GM21619 (cell line): Measurements from ENCODE around the gene AK3.
"Not testable (repeated sequence)": the region's sequence is repeated elsewhere in the genome, so short reads cannot be mapped to it uniquely, and the experiment has no call there.

Source experiments
- ATAC-seq: cut with Tn5 transposase; IDR thresholded peaks from one replicate; pipeline ENCODE4 v1.9.1; 2021; ENCODE audit not compliant: unreplicated experiment

Gene AK3

DNA sequence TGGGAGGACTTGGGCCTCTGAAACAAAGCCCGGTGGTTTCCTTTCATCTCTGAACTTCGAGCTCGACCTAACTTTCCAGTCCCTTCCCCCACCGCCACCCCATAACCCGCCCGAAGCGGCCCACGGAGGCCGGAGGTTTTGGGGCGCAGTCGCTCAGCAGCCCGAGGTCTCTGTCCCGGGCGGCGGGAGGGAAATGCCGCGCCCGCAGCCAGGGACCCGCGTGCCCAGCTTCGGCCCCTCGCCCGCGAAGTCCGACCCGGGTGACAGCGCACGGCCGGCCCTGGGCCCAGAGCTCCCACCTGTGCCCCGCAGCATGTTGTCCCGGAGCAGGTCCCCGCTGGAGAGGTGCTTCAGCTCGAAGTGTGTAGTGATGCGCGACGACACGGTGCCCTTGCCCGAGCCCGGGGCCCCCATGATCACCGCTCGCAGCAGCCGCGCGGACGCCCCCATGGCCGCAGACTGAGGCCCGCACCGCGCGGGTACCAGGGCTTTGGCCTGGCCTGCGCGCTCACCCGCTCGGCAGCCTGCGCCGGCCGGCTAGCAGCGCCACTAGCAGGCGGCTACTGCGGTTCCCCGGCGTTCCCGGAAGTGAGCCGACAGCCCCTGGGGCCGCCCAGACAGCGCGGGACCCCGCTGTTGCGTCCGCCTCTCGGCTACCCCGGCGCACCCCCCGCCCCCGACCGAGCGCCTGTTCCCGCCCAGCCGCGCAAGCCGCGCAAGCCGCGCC is at the start of gene AK3:
TSS of gene AK3 (minus strand) at position 565 of the 727 bp plus-strand sequence. CDS start at position 450, 115 bp downstream.
- peak; percentile 88 for ATAC-seq

DNA sequence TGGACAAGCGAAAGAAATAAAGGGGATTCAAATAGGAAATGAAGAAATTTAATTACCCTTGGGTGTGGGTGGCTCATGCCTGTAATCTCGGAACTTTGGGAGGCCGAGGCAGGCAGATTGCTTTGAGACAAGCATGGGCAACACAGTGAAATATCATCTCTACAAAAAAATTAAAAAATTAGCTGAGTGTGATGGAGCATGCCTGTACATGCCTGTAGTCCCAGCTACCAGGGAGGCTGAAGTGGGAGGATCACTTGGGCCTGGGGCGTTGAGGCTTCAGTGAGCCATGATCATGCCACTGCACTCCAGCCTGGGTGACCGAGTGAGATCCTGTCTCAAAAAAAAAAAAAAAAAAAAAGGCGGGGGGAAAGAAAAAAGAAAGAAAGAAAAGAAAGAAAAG is 47.7 kb upstream of the AK3 start:
- no peak for ATAC-seq

DNA sequence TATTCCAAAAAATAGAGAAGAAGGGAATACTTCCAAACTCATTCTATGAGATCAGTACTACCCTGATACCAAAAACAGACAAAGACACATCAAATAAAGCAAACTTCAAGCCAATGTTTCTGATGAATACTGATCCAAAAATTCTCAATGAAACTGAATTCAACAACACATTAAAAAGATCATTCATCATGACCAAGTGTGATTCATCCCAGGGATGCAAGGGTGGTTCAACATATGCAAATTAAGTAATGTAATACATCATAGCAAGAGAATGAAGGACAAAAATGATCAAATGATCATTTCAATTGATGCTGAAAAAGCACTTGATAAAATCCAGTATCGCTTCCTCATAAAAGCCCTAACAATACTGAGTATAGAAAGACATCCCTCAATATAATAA is 46.9 kb upstream of the AK3 start:
- no peak for ATAC-seq

DNA sequence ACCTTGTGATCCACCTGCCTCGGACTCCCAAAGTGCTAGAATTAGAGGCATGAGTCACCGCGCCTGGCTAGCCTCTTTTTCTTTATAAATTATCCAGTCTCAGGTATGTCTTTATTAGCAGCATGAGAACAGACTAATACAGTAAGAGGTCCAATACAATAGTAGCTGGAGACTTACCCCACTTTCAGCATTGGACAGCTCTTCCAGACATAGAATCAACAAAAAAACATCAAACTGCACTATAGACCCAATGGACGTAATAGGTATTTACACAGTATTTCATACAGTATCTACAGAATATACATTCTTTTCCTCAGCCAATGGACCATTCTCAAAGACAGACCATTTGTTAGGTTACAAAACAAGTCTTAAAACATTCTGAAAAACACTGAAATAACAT is 45.6 kb upstream of the AK3 start:
- no peak for ATAC-seq

DNA sequence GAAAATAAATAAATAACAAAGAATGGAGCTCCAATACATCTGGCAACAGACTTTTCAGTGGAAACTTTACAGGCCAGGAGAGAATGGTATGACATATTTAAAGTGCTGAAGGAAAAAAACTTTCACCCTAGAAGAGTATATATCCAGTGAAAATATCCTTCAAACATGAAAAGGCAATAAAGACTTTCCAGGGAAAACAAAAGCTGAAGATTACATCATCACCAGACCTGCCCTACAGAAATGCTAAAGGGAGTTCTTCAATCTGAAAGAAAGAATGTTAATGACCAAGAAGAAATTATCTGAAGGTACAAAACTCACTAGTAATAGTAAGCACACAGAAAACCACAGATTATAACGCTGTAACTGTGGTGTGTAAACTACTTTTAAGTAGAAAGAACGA is 43.4 kb upstream of the AK3 start:
- ATAC-seq, result no peak

DNA sequence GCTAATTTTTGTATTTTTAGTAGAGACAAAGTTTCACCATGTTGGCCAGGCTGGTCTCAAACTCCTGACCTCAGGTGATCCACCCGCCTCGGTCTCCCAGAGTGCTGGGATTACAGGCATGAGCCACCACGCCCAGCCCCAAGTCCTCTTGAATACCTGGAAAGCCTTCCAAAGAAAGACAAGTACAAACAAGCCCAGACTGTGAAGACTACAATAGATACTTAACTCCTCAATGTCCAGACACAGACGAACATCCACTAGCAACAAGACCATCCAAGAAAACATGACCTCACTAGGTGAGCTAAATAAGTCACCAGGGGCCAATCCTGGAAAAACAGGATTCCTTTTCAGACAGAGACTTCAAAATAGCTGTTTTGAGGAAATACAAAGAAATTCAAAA is 42.2 kb upstream of the AK3 start:
- ATAC-seq, result not testable (repeated sequence)

DNA sequence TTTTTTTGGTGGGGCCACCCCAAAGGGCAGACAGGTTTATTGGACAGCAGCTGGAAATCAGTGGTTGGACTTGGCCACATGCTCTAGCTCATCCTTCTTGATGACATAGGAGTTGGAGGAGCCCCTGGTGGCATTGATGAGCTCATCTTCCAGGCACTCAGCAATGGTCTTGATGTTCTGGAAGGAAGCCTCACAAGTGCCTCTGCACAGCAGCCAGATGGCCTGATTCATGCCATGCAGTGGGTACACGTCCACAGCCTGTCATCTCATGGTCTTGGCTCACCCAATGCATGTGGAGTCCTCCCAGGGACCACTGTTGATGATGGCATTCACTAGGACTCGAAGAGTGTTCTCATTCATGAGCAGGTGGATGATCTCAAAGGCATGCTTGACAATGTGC is 40.4 kb upstream of the AK3 start:
- no peak for ATAC-seq

DNA sequence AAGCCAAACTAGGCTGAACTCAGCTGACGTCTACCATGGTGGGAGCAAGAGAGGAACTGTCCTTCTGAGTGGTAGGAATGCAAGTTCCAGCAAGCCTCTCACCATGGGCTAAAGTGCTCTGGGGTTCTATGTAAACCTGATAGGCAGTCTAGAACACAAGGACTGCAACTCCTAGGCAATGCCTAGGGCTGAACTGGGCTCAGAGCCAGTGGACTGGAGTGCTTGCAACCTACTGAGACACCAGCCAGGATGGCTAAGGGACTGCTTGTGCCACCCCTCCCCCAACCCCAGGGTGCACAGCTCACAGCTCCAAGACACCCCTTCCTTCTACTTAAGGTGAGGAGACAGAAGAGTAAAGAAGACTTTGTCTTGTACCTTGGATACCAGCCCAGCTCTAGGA is 39.6 kb upstream of the AK3 start:
- no peak for ATAC-seq

DNA sequence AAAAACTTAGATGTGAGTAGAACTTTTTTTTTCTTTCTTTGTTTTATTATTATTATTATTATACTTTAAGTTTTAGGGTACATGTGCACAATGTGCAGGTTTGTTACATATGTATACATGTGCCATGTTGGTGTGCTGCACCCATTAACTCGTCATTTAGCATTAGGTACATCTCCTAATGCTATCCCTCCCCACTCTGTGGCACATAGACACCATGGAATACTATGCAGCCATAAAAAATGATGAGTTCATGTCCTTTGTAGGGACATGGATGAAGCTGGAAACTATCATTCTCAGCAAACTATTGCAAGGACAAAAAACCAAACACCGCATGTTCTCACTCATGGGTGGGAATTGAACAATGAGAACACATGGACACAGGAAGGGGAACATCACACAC is 34.0 kb upstream of the AK3 start:
- not testable (repeated sequence) for ATAC-seq

DNA sequence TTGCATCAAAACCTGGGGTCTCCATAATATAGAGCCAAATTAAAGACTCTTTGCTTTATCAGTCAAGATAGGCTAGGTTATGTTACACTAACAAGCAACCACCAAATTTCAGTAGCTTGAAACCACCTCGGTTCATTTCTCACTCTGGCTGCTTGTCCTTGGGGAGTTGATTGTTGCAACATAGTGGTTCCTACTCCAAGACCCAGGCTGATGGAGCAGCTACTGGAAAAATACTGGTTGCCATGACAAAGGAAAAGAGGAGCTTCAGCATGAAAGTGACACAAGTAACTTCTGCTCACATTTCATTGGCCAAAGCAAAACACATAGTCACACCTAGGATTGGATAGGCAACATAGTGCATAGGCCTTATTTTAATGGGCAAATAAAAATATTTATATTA is 33.2 kb upstream of the AK3 start:
- ATAC-seq, result no peak

DNA sequence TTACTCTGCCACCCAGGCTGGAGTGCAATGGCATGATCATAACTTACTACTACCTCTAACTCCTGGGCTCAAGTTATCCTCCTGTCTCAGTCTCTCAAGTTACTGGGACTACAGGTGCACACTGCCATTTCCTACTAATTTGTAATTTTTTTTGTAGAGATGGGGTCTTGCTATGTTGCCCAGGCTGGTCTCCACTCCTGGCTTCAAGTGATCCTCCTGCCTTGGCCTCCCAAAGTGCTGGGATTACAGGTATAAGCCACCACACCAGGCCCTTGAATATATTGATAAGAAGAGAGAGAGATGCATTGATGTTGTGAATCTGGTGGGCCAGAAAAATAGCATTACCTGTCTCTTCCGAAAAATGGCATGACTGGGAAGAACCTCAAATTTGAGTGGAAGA is 30.8 kb upstream of the AK3 start:
- no peak for ATAC-seq

DNA sequence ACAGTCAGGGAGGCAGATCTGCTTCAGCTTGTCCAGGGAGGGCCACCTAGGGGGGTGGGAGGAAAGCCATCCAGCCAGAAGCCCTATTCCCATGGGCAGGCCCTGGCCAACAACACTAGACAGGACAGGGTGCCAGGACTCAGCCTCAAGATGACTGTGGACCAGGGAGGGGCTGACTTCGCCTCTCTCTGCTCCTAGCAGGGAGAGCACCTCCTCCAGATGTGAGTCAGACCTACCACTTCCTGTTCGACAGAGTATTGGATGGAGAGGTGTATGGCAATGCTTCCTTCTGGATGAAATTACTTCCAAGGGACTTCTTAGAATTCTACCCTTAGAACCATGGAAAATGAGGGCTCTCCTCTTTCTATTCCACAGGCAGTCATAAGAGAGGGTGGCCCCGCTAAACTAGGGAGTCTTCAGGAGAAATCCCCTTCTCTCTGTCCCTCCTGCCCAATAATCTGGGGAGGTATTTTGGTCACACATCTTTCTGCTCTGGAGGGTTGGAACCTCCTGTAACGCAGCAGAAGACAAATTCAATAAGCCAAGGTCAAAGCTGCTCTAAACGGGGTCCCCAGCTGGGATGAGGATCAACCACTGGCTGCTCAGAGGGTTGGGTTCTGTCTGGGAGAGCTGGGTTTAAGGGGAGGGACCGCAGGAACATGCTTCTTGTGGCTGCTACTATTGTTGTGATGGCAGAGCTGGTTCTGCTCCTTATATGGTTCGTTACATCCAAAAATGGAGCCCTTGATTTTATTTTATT is 28.5 kb upstream of the AK3 start:
- ATAC-seq, result no peak

DNA sequence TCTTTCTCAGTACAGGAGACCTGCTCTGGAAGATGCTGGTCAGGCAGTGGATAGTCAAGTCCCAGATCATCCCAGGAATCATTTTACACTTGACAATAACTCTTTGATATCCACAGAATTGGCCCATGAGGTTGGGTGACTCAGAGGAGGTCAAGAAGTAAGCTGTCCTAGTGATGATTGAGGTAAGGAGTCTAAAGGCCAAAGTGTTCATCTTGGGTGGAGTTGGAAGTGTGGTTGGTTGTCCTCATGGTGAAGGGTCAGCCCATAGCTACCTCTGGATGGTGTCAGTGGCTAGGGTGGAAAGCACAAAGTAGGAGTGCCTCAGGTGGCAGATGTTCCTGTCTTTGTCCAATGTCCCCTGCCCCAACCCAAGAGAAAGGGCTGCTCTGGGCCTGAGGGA is 27.7 kb upstream of the AK3 start:
- no peak for ATAC-seq

DNA sequence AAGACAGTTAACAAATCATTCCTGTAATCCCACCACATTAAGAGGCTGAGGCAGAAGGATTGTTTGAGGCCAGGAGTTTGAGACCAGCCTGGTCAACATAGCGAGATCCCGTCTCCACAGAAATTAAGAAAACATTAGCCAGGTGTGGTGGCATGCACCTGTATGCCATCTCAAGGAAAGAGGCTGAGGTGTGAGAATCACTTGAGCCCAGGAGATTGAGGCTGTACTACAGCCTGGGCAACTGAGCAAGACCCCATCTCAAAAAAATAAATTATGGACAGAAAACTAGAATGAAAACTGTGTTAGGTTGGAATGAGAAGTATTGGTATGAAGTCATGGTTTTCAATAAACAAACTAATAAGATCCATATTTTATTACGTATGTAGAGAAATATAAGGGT is 23.0 kb upstream of the AK3 start:
- no peak for ATAC-seq

DNA sequence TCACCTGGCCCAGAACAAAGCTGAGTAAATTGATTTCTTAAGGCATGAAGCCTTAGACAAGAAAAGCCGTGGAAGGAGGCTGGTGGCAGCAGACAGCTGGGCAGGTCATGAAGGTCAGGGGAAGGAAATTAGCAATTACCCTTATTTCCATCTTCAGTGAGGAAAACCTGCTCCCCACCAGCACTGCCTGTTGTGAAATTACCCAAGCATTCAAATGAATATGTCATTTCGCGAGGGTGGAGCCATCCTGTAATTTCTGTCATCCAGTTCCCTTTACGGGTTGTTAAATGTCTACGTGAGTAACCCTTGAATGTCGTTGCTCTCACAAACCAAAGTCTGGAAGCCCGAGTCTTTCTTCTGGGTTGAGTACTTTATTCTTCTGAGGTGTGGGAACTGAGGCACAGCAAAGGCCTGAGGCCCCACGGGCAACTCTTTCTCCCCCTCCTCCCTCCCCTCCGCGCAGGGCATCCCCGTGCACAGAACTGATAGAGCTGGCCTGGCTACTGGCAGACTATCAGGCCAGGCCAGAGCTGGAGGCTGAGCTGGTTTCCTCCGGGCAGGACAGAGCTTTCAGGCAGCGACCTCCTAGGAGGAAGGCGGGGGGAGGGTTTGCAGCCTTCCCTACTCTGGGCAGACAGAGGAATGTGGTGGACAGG is 22.0 kb upstream of the AK3 start:
- ATAC-seq, result no peak

DNA sequence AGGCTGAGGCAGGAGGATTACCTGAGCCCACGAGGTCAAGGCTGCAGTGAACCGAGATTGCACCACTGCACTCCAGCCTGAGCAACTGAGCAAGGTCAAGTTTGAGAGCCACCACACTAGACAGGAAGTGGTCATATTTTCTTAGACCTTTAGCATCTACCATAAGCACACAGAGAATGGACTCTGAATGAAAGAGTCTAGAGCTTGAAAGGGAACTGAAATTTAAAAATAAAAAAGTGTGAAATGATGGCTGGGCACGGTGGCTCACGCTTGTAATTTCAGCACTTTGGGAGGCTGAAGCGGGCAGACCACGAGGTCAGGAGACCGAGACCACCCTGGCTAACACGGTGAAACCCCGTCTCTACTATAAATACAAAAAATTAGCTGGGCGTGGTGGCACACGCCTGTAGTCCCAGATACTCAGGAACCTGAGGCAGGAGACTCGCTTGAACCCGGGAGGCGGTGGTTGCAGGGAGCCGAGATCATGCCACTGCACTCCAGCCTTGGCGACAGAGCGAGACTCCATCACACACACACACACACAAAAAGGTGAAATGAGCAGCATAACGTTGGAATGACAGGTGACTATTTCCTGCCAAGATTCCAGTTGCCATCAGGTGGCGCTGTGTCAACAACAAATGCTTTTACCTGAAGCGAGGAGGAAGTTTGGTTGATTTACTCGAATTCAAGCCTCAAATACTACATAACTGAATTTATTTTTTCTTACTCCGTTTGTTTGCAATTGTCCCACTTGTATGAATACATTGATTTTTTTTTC is 21.3 kb upstream of the AK3 start:
- ATAC-seq, result peak; percentile 86

DNA sequence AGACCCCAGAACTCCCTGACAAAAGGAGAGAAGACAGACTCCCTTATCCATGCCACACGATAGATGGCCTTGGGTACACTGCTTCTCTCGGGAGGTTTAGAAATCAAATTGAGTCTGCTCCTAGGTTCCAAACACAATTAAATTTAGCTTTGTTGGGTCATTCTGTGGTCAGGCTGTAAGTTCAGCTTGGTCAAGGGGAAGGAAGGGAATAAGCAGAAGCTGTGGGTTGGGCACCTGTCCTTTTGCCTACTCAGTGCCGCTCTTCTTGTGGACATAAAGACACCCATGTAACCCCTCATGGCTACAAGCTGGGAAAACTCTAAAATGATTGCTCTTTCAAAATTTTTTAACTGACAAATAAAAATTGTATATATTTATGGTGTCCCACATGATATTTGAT is 19.1 kb upstream of the AK3 start:
- no peak for ATAC-seq

DNA sequence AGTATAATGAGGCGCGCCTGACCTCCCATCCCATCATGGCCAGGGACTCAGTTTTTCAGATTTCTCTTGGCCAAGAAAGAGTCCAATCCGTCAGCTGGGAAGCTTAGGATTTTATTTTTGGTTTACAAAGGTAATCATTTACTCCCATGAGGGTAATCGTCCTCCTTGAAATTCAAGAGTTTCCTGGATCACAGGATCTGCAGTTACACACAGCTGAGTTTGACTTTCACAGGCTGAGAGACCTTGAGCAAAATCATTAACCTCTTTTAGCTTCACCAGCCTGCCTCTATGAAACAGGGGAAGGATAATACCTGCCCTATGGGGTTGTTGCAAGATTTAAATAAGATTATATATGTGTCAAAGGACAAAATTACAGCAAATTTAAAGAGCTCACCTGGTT is 15.4 kb upstream of the AK3 start:
- no peak for ATAC-seq

DNA sequence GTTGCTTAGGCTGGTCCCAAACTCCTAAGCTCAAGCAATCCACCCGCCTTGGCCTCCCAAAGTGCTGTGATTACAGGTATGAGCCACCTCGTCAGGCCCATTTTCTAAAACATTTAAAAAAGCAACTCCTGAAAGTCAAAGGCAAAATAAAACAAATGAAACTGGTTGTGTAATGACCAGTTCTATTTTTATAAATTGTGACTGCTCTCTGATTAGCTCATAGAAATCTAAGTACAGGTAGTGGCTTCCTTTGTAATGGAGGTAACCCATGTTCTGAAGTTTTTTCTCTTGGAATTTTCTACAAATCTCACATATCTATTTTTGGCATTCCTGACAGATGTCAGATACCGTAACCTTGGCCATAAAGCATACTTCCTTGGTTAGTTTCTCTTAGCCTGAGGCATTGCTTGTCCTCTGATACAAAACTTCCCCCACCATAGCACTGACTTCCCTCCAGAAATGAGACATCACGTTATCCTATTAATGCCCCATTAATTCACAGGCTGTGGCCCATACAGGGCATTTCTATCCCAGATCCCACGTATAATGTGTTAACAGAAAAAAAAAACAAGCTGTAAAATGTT is 14.1 kb upstream of the AK3 start:
- ATAC-seq, result no peak

DNA sequence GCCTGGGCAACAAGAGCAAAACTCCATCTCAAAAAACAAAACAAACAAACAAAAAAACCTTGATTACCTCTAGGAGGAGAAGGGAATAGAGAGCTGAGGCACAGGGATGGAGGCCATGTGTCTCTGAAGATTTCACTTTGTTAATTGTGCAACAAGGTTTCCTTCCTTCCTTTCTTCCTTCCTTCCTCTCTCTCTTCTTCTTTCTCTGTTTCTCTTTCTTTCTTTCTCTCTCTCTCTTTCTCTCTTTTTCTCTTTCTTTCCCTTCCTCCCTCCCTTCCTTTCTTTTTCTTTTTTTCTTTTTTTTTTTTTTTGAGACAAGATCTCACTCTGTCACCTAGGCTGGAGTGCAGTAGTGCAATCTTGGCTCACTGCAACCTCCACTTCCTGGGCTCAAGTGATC is 13.5 kb upstream of the AK3 start:
- not testable (repeated sequence) for ATAC-seq
